GM19452 (cell line): ENCODE data around the gene SLC30A2.

ENCODE experiments used
- ATAC-seq: cut with Tn5 transposase; IDR thresholded peaks from one replicate; pipeline ENCODE4 v1.9.1; 2021; ENCODE audit not compliant: unreplicated experiment

SLC30A2 gene

GRCh38 chr1:25999041-25999800 lies 46.7 kb downstream of the SLC30A2 start:
- no peak for ATAC-seq

- peak; percentile 88 for ATAC-seq
These were observed 47.8 kb downstream of the SLC30A2 start, which contains the start of gene PAFAH2 for GRCh38 chr1:25997828-25998761. PAFAH2 (minus strand) TSS chr1:25998063; CDS start chr1:25990816, 7,247 bp downstream.

- ATAC-seq: peak; percentile 11
These were observed 48.7 kb downstream of the SLC30A2 start for GRCh38 chr1:25996966-25997827.

GRCh38 chr1:25994402-25995150 lies 51.3 kb downstream of the SLC30A2 start:
- no peak for ATAC-seq

- ATAC-seq: no peak
These were observed 52.5 kb downstream of the SLC30A2 start for GRCh38 chr1:25993197-25993951.

- ATAC-seq: no peak
These were observed 53.2 kb downstream of the SLC30A2 start for GRCh38 chr1:25992689-25993171.

- no peak for ATAC-seq
These were observed 53.8 kb downstream of the SLC30A2 start for GRCh38 chr1:25991937-25992688.

- no peak for ATAC-seq
These were observed 55.1 kb downstream of the SLC30A2 start for GRCh38 chr1:25990702-25991395.

GRCh38 chr1:25990251-25990650 lies 55.7 kb downstream of the SLC30A2 start:
- no peak for ATAC-seq

- no peak for ATAC-seq
These were observed 56.3 kb downstream of the SLC30A2 start for GRCh38 chr1:25989440-25990234.

GRCh38 chr1:25987951-25988350 lies 58.0 kb downstream of the SLC30A2 start:
- no peak for ATAC-seq
